ENCODE data around the gene RYR1.

Gene RYR1

GRCh38 chr19:38502410-38503076 lies 69.1 kb downstream of the RYR1 start:
- ATAC-seq (ENCODE audit: insufficient read depth, low read depth), result no peak
- Histone ChIP-seq H3K4me1 (ENCODE audit: insufficient read depth, low read length) (no peaks in the 10 kb centered on the region), H3K36me3 (ENCODE audit: insufficient read depth, low read length) (no peaks in the 10 kb centered on the region)

GRCh38 chr19:38503077-38503410 lies 69.6 kb downstream of the RYR1 start:
- TF ChIP-seq EZH2 (IDR thresholded peaks at IDR 0.05; ENCODE audit: borderline replicate concordance, low read depth, low read length, severe bottlenecking) (no peak), CTCF (IDR thresholded peaks at IDR 0.05; ENCODE audit: borderline replicate concordance, extremely low read depth, low read length, poor library complexity, severe bottlenecking) (no peak)
- H3K79me2 ChIP-seq (ENCODE audit: insufficient read depth, low read length), result no peaks in the 10 kb centered on the region
- no peak overlapping the region for H2AFZ ChIP-seq (ENCODE audit: low read depth, low read length)
- DNase-seq (no peak), ATAC-seq (ENCODE audit: insufficient read depth, low read depth) (no peak)
- no peaks in the 10 kb centered on the region for H3K36me3 ChIP-seq (ENCODE audit: insufficient read depth, low read length)
- no peaks in the 10 kb centered on the region for H3K27me3 ChIP-seq (ENCODE audit: insufficient read depth, low read length, poor library complexity)
- no peak overlapping the region for H3K27ac ChIP-seq (ENCODE audit: low read length)
- no peaks in the 10 kb centered on the region for H3K9me3 ChIP-seq (ENCODE audit: insufficient read depth, low read length, severe bottlenecking)
- no peak overlapping the region for H3K4me2 ChIP-seq (ENCODE audit: insufficient read depth, low read length)
- H4K20me1 ChIP-seq (ENCODE audit: insufficient read depth, low read length), result no peaks in the 10 kb centered on the region
- H3K4me3 ChIP-seq (ENCODE audit: low read depth in 1 of 2, low read length in 2 of 2), result no peak overlapping the region
- no peak overlapping the region for H3K9ac ChIP-seq (ENCODE audit: low read depth, low read length)
- H3K4me1 ChIP-seq (ENCODE audit: insufficient read depth, low read length), result no peaks in the 10 kb centered on the region

More at GRCh38 chr19:38502410-38503076, 69.1 kb downstream of the RYR1 start:
- no peaks in the 10 kb centered on the region for H3K9me3 ChIP-seq (ENCODE audit: insufficient read depth, low read length, severe bottlenecking)
- no peak overlapping the region for H3K4me2 ChIP-seq (ENCODE audit: insufficient read depth, low read length)
- TF ChIP-seq EZH2 (IDR thresholded peaks at IDR 0.05; ENCODE audit: borderline replicate concordance, low read depth, low read length, severe bottlenecking) (no peak), CTCF (IDR thresholded peaks at IDR 0.05; ENCODE audit: borderline replicate concordance, extremely low read depth, low read length, poor library complexity, severe bottlenecking) (no peak)
- no peak for DNase-seq
- no peak overlapping the region for H2AFZ ChIP-seq (ENCODE audit: low read depth, low read length)
- no peak overlapping the region for H3K4me3 ChIP-seq (ENCODE audit: low read depth in 1 of 2, low read length in 2 of 2)
- no peaks in the 10 kb centered on the region for H4K20me1 ChIP-seq (ENCODE audit: insufficient read depth, low read length)
- H3K9ac ChIP-seq (ENCODE audit: low read depth, low read length), result no peak overlapping the region
- no peaks in the 10 kb centered on the region for H3K27me3 ChIP-seq (ENCODE audit: insufficient read depth, low read length, poor library complexity)
- H3K27ac ChIP-seq (ENCODE audit: low read length), result no peak overlapping the region
- no peaks in the 10 kb centered on the region for H3K79me2 ChIP-seq (ENCODE audit: insufficient read depth, low read length)

GRCh38 chr19:38505958-38506357 lies 72.5 kb downstream of the RYR1 start:
- no peak for DNase-seq
- Histone ChIP-seq H3K27ac (ENCODE audit: low read length) (no peak overlapping the region), H3K4me3 (ENCODE audit: low read depth in 1 of 2, low read length in 2 of 2) (no peak overlapping the region), H3K36me3 (ENCODE audit: insufficient read depth, low read length) (no peaks in the 10 kb centered on the region), H3K79me2 (ENCODE audit: insufficient read depth, low read length) (no peaks in the 10 kb centered on the region), H3K4me1 (ENCODE audit: insufficient read depth, low read length) (no peaks in the 10 kb centered on the region), H4K20me1 (ENCODE audit: insufficient read depth, low read length) (no peaks in the 10 kb centered on the region), H3K4me2 (ENCODE audit: insufficient read depth, low read length) (no peak overlapping the region), H2AFZ (ENCODE audit: low read depth, low read length) (no peak overlapping the region), H3K27me3 (ENCODE audit: insufficient read depth, low read length, poor library complexity) (no peaks in the 10 kb centered on the region), H3K9me3 (ENCODE audit: insufficient read depth, low read length, severe bottlenecking) (no peaks in the 10 kb centered on the region), H3K9ac (ENCODE audit: low read depth, low read length) (no peak overlapping the region)
- TF ChIP-seq EZH2 (IDR thresholded peaks at IDR 0.05; ENCODE audit: borderline replicate concordance, low read depth, low read length, severe bottlenecking) (no peak), CTCF (IDR thresholded peaks at IDR 0.05; ENCODE audit: borderline replicate concordance, extremely low read depth, low read length, poor library complexity, severe bottlenecking) (no peak)
- no peak for ATAC-seq (ENCODE audit: insufficient read depth, low read depth)

GRCh38 chr19:38506375-38506722 lies 72.9 kb downstream of the RYR1 start:
- H3K27ac ChIP-seq (ENCODE audit: low read length), result no peak overlapping the region
- no peak overlapping the region for H2AFZ ChIP-seq (ENCODE audit: low read depth, low read length)
- H3K4me2 ChIP-seq (ENCODE audit: insufficient read depth, low read length), result no peak overlapping the region
- H4K20me1 ChIP-seq (ENCODE audit: insufficient read depth, low read length), result no peaks in the 10 kb centered on the region
- no peak overlapping the region for H3K9ac ChIP-seq (ENCODE audit: low read depth, low read length)
- H3K4me3 ChIP-seq (ENCODE audit: low read depth in 1 of 2, low read length in 2 of 2), result no peak overlapping the region
- no peak for TF ChIP-seq CTCF (IDR thresholded peaks at IDR 0.05; ENCODE audit: borderline replicate concordance, extremely low read depth, low read length, poor library complexity, severe bottlenecking)
- no peak for TF ChIP-seq EZH2 (IDR thresholded peaks at IDR 0.05; ENCODE audit: borderline replicate concordance, low read depth, low read length, severe bottlenecking)
- no peaks in the 10 kb centered on the region for H3K4me1 ChIP-seq (ENCODE audit: insufficient read depth, low read length)
- ATAC-seq (ENCODE audit: insufficient read depth, low read depth) (no peak), DNase-seq (no peak)
- H3K79me2 ChIP-seq (ENCODE audit: insufficient read depth, low read length), result no peaks in the 10 kb centered on the region
- H3K36me3 ChIP-seq (ENCODE audit: insufficient read depth, low read length), result no peaks in the 10 kb centered on the region
- no peaks in the 10 kb centered on the region for H3K9me3 ChIP-seq (ENCODE audit: insufficient read depth, low read length, severe bottlenecking)
- H3K27me3 ChIP-seq (ENCODE audit: insufficient read depth, low read length, poor library complexity), result no peaks in the 10 kb centered on the region

Measured in DND-41 (cell line).